ENCODE measurements around the gene PPFIA2.

The PPFIA2 gene

GRCh38 chr12:81759190-81760051 is at the start of gene PPFIA2:
Gene PPFIA2 (minus strand): TSS chr12:81759350.
- DNase-seq, result no peak

DNA sequence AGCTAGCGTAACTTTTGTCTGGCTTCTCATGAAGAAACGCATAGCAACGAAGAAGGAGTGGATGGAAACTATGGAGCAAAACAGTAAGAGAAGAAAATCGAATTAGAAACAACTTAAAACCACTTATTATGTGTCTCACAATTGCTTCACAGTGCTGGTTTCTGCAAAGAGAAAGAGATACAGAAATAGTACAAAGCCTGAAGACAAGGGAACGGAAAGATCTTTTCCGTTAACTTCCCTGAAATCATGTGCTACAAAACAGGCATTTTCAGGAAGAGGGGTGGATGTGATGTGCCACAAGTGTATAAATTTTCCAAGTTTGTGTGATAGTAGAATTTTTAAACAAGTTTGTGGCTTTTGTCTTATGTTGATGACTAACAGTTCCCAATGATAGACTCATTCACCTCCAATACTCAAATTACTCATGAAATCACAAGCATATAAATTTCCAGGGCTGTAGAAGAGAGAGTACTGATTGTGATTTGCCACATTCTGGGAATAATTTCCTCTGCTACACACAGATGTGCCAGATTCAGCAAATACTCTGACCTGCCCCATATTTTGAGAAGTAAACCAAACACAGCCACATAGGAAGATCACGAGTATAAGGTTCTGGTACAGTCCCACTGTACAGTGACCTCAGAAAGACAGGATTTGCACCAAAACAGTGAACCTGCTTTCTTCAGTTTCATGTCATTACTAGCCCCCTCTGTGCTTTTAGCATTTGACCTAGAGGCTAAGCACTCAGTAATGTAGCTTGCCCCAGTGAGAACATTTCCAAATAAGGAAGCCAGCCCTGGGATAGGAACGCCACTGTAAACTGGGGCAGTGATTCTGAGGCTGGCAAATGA is 41.4 kb upstream of the PPFIA2 start:
- DNase-seq, result no peak

GRCh38 chr12:81798294-81798693 is 39.1 kb upstream of the PPFIA2 start:
- no peak for DNase-seq

- no peak for DNase-seq
Observed at GRCh38 chr12:81797100-81797499, 38.0 kb upstream of the PPFIA2 start.

GRCh38 chr12:81792666-81793065 is 33.5 kb upstream of the PPFIA2 start:
- no peak for DNase-seq

- no peak for DNase-seq
Observed at GRCh38 chr12:81779216-81779615, 20.1 kb upstream of the PPFIA2 start.

- DNase-seq, result no peak
Observed at GRCh38 chr12:81778719-81779118, 19.6 kb upstream of the PPFIA2 start.

- no peak for DNase-seq
Observed at GRCh38 chr12:81758421-81759189, 545 bp downstream of the PPFIA2 start.

DNA sequence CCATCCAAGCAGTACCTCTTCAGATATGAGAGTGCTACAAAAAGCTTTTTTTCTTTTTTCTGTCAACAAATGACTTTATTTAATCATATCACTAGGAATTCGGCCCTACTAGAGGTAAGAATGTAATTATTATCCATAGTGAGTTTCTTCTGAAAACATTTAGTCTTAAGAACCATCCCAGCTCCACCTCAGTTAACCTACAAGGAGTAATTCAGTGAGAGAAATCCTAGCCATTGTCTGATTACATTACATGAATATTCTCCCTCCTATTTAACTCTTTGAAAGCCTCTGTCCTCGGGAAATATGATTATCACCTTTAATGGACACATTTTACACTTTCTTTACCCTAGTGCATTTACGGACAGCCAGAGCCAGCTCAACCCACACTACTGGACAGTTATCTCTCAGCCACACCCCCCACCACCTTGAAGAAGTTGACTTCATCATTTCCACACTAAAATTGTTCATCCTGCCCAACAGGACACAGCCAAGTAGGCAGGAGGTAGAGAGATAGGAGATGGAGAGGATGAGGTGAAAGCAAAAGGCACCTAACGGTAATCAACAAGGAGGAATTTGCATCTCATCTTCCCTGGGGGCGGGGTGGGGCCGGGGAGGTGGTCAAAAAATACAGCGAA is 1.3 kb downstream of the PPFIA2 start:
- no peak for DNase-seq

GRCh38 chr12:81729781-81730180 is 29.4 kb downstream of the PPFIA2 start:
- DNase-seq, result no peak

GRCh38 chr12:81727391-81727790 is 31.8 kb downstream of the PPFIA2 start:
- no peak for DNase-seq

GRCh38 chr12:81726634-81727033 is 32.5 kb downstream of the PPFIA2 start:
- DNase-seq, result no peak

GRCh38 chr12:81723361-81723760 is 35.8 kb downstream of the PPFIA2 start:
- no peak for DNase-seq

DNA sequence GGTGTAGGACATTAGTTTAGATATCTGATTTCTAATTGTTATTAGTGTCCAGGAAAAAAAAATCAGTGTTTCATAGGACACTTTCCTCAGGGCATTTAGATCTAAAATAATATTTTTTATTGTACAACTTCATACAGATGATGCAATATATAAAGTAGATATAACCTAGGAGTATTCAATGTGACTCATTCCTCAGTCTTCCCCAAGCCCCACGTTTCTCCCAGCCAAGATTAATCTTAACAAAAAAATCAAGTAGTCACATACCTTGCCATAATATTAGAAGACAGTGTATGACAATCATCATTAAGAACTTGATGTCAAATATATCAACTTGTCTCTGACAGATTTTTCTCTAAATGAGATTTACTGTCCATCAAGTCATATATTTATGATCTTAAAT is 37.1 kb downstream of the PPFIA2 start:
- DNase-seq, result no peak

DNA sequence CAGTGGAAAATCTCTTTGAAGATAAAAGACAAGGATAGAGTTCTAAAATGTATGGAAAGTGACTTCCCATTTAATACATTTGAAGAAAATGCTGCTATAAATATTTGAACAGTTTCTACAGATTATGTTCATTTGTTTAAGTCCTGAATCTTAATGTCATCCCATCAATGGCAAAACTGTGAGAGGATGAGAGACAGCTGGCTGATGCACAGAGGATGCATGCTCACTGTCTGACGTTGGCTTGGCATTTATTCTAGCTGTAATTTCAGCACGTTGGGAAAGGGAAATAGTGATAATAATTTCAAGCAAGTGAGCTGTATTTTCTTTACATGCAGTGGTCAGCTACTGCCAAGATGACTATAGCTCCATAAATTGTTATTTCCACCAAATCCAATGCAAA is 40.5 kb downstream of the PPFIA2 start:
- DNase-seq, result no peak

- no peak for DNase-seq
Observed at GRCh38 chr12:81712536-81712935, 46.6 kb downstream of the PPFIA2 start.

GRCh38 chr12:81705586-81705985 is 53.6 kb downstream of the PPFIA2 start:
- no peak for DNase-seq

GRCh38 chr12:81699551-81699950 is 59.6 kb downstream of the PPFIA2 start:
- no peak for DNase-seq

GRCh38 chr12:81692008-81692407 is 67.1 kb downstream of the PPFIA2 start:
- no peak for DNase-seq

GRCh38 chr12:81683881-81684280 is 75.3 kb downstream of the PPFIA2 start:
- DNase-seq, result no peak

GRCh38 chr12:81679614-81680013 is 79.5 kb downstream of the PPFIA2 start:
- no peak for DNase-seq

DNA sequence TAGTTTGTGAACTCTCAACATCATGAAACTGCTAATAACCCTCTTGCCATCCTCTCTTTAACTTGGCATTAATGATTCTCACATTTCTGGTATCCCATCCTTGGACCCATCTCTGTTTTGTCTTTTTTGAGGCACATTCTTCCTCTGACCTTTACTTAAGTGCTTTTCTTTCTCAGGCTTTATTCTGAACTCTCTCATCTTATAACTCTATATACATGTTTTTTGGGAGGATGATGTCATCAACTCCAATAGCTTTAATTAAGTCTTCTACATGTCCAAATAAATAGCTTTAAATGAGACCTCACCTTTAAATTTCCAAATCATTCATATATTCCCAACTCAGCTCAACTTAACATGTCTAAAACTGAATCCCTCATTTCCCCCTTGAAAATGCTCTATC is 88.4 kb downstream of the PPFIA2 start:
- no peak for DNase-seq

DNA sequence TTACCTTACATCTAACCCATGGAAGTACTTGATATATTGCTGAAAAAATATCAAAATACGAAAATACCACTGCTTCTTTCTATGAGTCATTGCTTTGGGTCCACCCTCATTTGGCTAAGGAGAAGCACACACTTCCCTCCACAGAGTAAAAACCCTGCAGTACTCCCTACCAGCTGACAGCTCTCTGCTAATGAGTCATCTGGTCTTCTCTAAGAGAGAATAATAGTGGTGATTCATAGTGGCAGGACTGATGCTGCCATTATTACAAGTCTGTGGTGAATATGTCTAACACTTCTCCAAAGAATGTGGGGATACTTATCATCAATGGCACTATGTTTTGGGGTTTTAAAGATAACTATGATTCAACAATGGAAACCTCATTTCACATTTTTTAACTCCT is 90.7 kb downstream of the PPFIA2 start:
- peak; percentile 67 for DNase-seq

Data from amniotic stem cell (primary cell).